HUES48 (cell line): ENCODE data around the gene NPHS1.
"Not testable (repeated sequence)": the region's sequence is repeated elsewhere in the genome, so short reads cannot be mapped to it uniquely, and the experiment has no call there.

Experiments
- H3K27ac ChIP-seq: one replicate; pipeline ENCODE4 v1.7.0; 2013; ENCODE audit warnings: low read depth, low read length, inconsistent platforms
- H3K27me3 ChIP-seq: 2 replicates; pipeline ENCODE4 v1.6.1; 2013; ENCODE audit warnings: mild to moderate bottlenecking, low read length; ENCODE audit not compliant: control insufficient read depth, insufficient read depth
- H3K36me3 ChIP-seq: 2 replicates; pipeline ENCODE4 v1.6.1; 2013; ENCODE audit warnings: low read length; ENCODE audit not compliant: control insufficient read depth, insufficient read depth
- H3K4me1 ChIP-seq: 2 replicates; pipeline ENCODE4 v1.6.1; 2013; ENCODE audit warnings: mild to moderate bottlenecking, low read length; ENCODE audit not compliant: control insufficient read depth, insufficient read depth
- H3K4me3 ChIP-seq: 2 replicates; pipeline ENCODE4 v1.5.1; 2013; ENCODE audit warnings: mild to moderate bottlenecking, low read depth, low read length
- H3K9ac ChIP-seq: 2 replicates; pipeline ENCODE4 v1.6.1; 2013; ENCODE audit warnings: mild to moderate bottlenecking, low read depth, low read length, moderate library complexity
- H3K9me3 ChIP-seq: 2 replicates; pipeline ENCODE4 v1.6.1; 2013; ENCODE audit warnings: low read length; ENCODE audit not compliant: control insufficient read depth, insufficient read depth

The NPHS1 gene

GRCh38 chr19:35874392-35874930 lies 22.2 kb upstream of the NPHS1 start:
- peaks cover 5% of the 10 kb centered on the region; the same call in 1 of the 2 replicates for H3K4me1 ChIP-seq
- H3K27ac ChIP-seq: no peak overlapping the region
- no peak overlapping the region for H3K9ac ChIP-seq
- H3K27me3 ChIP-seq: no peaks in the 10 kb centered on the region
- no peaks in the 10 kb centered on the region for H3K36me3 ChIP-seq
- no peaks in the 10 kb centered on the region for H3K9me3 ChIP-seq
- H3K4me3 ChIP-seq: no peak overlapping the region

- no peaks in the 10 kb centered on the region for H3K9me3 ChIP-seq
- H3K36me3 ChIP-seq: no peaks in the 10 kb centered on the region
- H3K4me3 ChIP-seq: no peak overlapping the region
- peaks cover 2% of the 10 kb centered on the region; the same call in 1 of the 2 replicates for H3K4me1 ChIP-seq
- no peak overlapping the region for H3K9ac ChIP-seq
- peaks cover 13% of the 10 kb centered on the region for H3K27me3 ChIP-seq
- H3K27ac ChIP-seq: no peak overlapping the region
Observed at GRCh38 chr19:35872180-35872579, 19.9 kb upstream of the NPHS1 start.

- H3K9me3 ChIP-seq: no peaks in the 10 kb centered on the region
Observed at GRCh38 chr19:35871611-35872010, 19.3 kb upstream of the NPHS1 start.

GRCh38 chr19:35870798-35871197 lies 18.5 kb upstream of the NPHS1 start:
- H3K4me1 ChIP-seq: peaks cover 2% of the 10 kb centered on the region; the same call in 1 of the 2 replicates
- H3K27me3 ChIP-seq: peaks cover 25% of the 10 kb centered on the region
- no peaks in the 10 kb centered on the region for H3K9me3 ChIP-seq
- no peaks in the 10 kb centered on the region for H3K36me3 ChIP-seq
- no peak overlapping the region for H3K9ac ChIP-seq
- H3K4me3 ChIP-seq: no peak overlapping the region
- H3K27ac ChIP-seq: no peak overlapping the region

More at GRCh38 chr19:35871611-35872010, 19.3 kb upstream of the NPHS1 start:
- no peak overlapping the region for H3K27ac ChIP-seq
- H3K27me3 ChIP-seq: peaks cover 19% of the 10 kb centered on the region
- no peaks in the 10 kb centered on the region for H3K36me3 ChIP-seq
- no peak overlapping the region for H3K9ac ChIP-seq
- peaks cover 2% of the 10 kb centered on the region; the same call in 1 of the 2 replicates for H3K4me1 ChIP-seq
- no peak overlapping the region for H3K4me3 ChIP-seq

- H3K27ac ChIP-seq, H3K36me3 ChIP-seq, H3K4me1 ChIP-seq, H3K9ac ChIP-seq, H3K9me3 ChIP-seq: not testable (repeated sequence)
- Histone ChIP-seq H3K4me3 (peak overlapping the region; percentile 62), H3K27me3 (peaks cover 29% of the 10 kb centered on the region)
Observed at GRCh38 chr19:35870124-35870736, 17.9 kb upstream of the NPHS1 start.

GRCh38 chr19:35869327-35870123 lies 17.2 kb upstream of the NPHS1 start:
- H3K4me1 ChIP-seq: peaks cover 2% of the 10 kb centered on the region; the same call in 1 of the 2 replicates
- no peak overlapping the region for H3K9ac ChIP-seq
- peaks cover 29% of the 10 kb centered on the region for H3K27me3 ChIP-seq
- peak overlapping the region; percentile 68 for H3K27ac ChIP-seq
- H3K36me3 ChIP-seq: no peaks in the 10 kb centered on the region
- no peaks in the 10 kb centered on the region for H3K9me3 ChIP-seq
- H3K4me3 ChIP-seq: peak overlapping the region; percentile 62

GRCh38 chr19:35868823-35869326 lies 16.6 kb upstream of the NPHS1 start:
- Histone ChIP-seq H3K27me3 (peaks cover 29% of the 10 kb centered on the region), H3K9ac (no peak overlapping the region), H3K9me3 (no peaks in the 10 kb centered on the region), H3K27ac (no peak overlapping the region), H3K36me3 (no peaks in the 10 kb centered on the region), H3K4me3 (peak overlapping the region; percentile 62), H3K4me1 (peaks cover 2% of the 10 kb centered on the region; the same call in 1 of the 2 replicates)

- Histone ChIP-seq H3K36me3 (no peaks in the 10 kb centered on the region), H3K9me3 (no peaks in the 10 kb centered on the region), H3K9ac (no peak within 1 kb of the TSS), H3K4me1 (peaks cover 2% of the 10 kb centered on the region; the same call in 1 of the 2 replicates), H3K4me3 (peak within 1 kb of the TSS; percentile 62), H3K27me3 (peaks cover 29% of the 10 kb centered on the region), H3K27ac (peak within 1 kb of the TSS; percentile 68)
Observed at GRCh38 chr19:35868172-35868822, 16.0 kb upstream of the NPHS1 start, which contains the start of gene APLP1. TSS of gene APLP1 (plus strand) at chr19:35868574. CDS start at chr19:35868637, 63 bp downstream.

- H3K27me3 ChIP-seq: peaks cover 73% of the 10 kb centered on the region
- H3K4me1 ChIP-seq: peaks cover 7% of the 10 kb centered on the region
- no peaks in the 10 kb centered on the region for H3K36me3 ChIP-seq
Observed at GRCh38 chr19:35863018-35863417, 10.7 kb upstream of the NPHS1 start.

GRCh38 chr19:35862528-35862927 lies 10.2 kb upstream of the NPHS1 start:
- Histone ChIP-seq H3K27ac (no peak overlapping the region), H3K9me3 (no peaks in the 10 kb centered on the region), H3K27me3 (peaks cover 73% of the 10 kb centered on the region), H3K36me3 (no peaks in the 10 kb centered on the region), H3K4me3 (no peak overlapping the region), H3K9ac (no peak overlapping the region), H3K4me1 (peaks cover 5% of the 10 kb centered on the region)

More at GRCh38 chr19:35863018-35863417, 10.7 kb upstream of the NPHS1 start:
- H3K27ac ChIP-seq: no peak overlapping the region
- no peak overlapping the region for H3K9ac ChIP-seq
- H3K4me3 ChIP-seq: no peak overlapping the region
- H3K9me3 ChIP-seq: no peaks in the 10 kb centered on the region
